Measurements from ENCODE around the gene STAMBP. TPM values are rescaled to one million over a fixed set of nuclear protein-coding genes. Genes with fewer than 3 reads are reported as not detected.
A peak's percentile ranks its signal among the peaks of the same experiment; 100 is the strongest.

Gene STAMBP
- total RNA-seq, 2 experiments from 2014 or later: 76.9 to 87.1 TPM

DNA sequence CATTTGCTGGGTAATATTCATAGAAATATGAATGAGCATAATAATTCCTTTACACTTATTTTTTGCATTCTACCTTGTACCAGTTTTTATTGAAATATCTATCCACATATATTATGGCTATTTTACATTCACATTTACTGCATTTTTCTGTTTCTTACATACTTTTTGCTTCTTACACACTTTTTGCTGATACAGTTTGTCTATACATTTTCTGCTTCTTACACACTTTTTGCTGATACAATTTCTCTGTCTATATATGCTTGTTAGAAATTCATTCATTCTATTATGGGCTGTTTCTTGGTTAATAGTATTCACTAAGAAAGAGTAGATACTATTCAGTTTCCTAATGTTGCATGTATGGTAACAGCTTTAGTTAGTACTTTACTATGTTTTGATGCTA lies 16.9 kb upstream of the STAMBP start:
- Mint-ChIP-seq H3K27ac (no peak overlapping the region), H3K4me3 (no peak overlapping the region), H3K9me3 (no peaks in the 10 kb centered on the region), H3K36me3 (ENCODE audit: low read depth) (no peaks in the 10 kb centered on the region), H3K4me1 (ENCODE audit: low read depth) (no peaks in the 10 kb centered on the region), H3K27me3 (no peaks in the 10 kb centered on the region)
- DNase-seq: no peak
- ChIA-PET POLR2A (no interaction called here), CTCF (interaction anchor here (3.7 kb wide), 1 partner anchor 12 kb away, joined by 18 read pairs; no protein-coding TSS in a partner anchor)
- TF ChIP-seq, protein P1, sequence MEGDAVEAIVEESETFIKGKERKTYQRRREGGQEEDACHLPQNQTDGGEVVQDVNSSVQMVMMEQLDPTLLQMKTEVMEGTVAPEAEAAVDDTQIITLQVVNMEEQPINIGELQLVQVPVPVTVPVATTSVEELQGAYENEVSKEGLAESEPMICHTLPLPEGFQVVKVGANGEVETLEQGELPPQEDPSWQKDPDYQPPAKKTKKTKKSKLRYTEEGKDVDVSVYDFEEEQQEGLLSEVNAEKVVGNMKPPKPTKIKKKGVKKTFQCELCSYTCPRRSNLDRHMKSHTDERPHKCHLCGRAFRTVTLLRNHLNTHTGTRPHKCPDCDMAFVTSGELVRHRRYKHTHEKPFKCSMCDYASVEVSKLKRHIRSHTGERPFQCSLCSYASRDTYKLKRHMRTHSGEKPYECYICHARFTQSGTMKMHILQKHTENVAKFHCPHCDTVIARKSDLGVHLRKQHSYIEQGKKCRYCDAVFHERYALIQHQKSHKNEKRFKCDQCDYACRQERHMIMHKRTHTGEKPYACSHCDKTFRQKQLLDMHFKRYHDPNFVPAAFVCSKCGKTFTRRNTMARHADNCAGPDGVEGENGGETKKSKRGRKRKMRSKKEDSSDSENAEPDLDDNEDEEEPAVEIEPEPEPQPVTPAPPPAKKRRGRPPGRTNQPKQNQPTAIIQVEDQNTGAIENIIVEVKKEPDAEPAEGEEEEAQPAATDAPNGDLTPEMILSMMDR (IDR thresholded peaks at IDR 0.05): no peak
- intact Hi-C loops (cut with micrococcal nuclease): no loop called here
- no peak for ATAC-seq

DNA sequence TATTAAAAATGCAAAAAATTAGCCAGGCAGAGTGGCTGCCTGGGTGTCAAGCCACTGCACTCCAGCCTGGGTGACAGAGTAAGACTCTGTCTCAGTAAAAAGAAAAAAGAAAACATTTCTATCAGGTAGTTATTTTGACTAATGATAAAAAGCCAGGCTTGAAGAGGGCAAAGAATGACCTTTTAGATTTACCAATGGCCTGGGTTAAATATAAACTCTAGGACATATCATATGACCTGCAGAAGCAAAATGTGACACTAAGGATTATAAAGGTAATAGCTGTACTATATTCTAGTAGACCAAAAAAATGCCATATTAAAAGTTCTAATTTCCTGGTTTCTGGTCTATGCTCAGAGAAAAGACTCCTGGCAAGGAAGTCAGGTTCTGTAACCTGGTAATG lies 16.1 kb upstream of the STAMBP start:
- H3K9me3 Mint-ChIP-seq: no peaks in the 10 kb centered on the region
- intact Hi-C loops (cut with micrococcal nuclease): no loop called here

DNA sequence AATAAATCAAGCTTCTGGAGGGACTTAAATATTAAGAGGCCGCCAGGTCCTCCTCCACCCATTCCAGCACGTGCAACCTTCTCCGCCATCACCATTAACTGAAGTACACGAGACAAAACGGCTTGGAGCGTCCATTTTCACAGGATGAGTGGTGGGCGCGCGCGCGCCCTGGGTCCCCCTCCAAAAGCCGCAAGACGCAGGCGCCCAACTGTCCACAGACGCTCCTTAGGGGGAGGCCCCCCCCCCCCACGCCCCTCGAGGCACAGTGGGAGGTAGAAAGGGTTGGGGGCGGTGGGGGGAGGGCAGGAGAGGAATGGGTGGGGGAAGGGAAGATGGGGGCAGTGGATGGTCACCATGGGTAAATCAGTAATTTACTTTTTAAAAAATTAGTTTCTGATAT lies 10.5 kb upstream of the STAMBP start:
- Mint-ChIP-seq H3K9me3 (no peaks in the 10 kb centered on the region), H3K27ac (no peak overlapping the region), H3K4me1 (ENCODE audit: low read depth) (peaks cover 19% of the 10 kb centered on the region), H3K36me3 (ENCODE audit: low read depth) (no peaks in the 10 kb centered on the region), H3K27me3 (peaks cover 4% of the 10 kb centered on the region), H3K4me3 (no peak overlapping the region)
- DNase-seq (no peak), ATAC-seq (no peak)
- intact Hi-C loops (cut with micrococcal nuclease): no loop called here
- TF ChIP-seq, protein P1 (IDR thresholded peaks at IDR 0.05): no peak
- POLR2A ChIA-PET: no interaction called here
- CTCF ChIA-PET: no interaction called here

More for the DNA sequence above, 16.1 kb upstream of the STAMBP start:
- TF ChIP-seq, protein P1 (IDR thresholded peaks at IDR 0.05): no peak
- CTCF ChIA-PET: interaction anchor here (3.7 kb wide), 1 partner anchor 11 kb away, joined by 18 read pairs; no protein-coding TSS in a partner anchor
- H3K27me3 Mint-ChIP-seq: no peaks in the 10 kb centered on the region
- H3K36me3 Mint-ChIP-seq (ENCODE audit: low read depth): no peaks in the 10 kb centered on the region
- POLR2A ChIA-PET: no interaction called here
- ATAC-seq: no peak
- no peak overlapping the region for H3K4me3 Mint-ChIP-seq
- no peak for DNase-seq
- no peaks in the 10 kb centered on the region for H3K4me1 Mint-ChIP-seq (ENCODE audit: low read depth)
- H3K27ac Mint-ChIP-seq: no peak overlapping the region

DNA sequence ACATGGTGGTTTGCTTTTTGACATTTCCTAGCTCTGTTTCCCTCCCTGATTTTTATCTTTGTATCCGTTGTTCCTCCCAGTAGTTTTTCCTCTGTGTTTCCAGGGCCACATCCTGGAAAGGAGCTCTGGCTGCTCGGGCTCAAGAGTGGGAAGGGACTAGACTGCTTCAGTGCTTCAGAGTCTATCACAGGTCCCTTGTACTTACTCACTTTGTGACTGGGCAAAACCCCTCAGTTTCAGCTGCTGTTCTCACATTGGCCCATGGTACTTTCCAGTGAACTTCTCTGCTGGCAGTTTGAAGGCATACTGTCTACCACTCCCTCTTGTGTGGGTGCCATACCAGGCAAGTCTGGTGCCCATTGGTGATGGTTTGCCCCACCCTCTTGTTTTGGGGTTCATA lies 7.5 kb upstream of the STAMBP start:
- ChIA-PET CTCF (interaction anchor here (1.5 to 6.0 kb wide), 6 partner anchors 17 to 514 kb away, joined by 5 to 56 read pairs (median 14); partner anchors contain the start of genes BOLA3 and MOB1A), POLR2A (interaction anchor here (0.6 kb wide), 1 partner anchor 138 kb away, joined by 3 read pairs; no protein-coding TSS in a partner anchor)
- Mint-ChIP-seq H3K9me3 (no peaks in the 10 kb centered on the region), H3K27ac (peak overlapping the region; percentile 67), H3K27me3 (peaks cover 4% of the 10 kb centered on the region), H3K4me3 (no peak overlapping the region), H3K36me3 (ENCODE audit: low read depth) (no peaks in the 10 kb centered on the region), H3K4me1 (ENCODE audit: low read depth) (peaks cover 23% of the 10 kb centered on the region)
- DNase-seq (peak; percentile 64), ATAC-seq (peak; percentile 95)
- intact Hi-C loops (cut with micrococcal nuclease): no loop called here
- TF ChIP-seq, protein P1 (IDR thresholded peaks at IDR 0.05): no peak

DNA sequence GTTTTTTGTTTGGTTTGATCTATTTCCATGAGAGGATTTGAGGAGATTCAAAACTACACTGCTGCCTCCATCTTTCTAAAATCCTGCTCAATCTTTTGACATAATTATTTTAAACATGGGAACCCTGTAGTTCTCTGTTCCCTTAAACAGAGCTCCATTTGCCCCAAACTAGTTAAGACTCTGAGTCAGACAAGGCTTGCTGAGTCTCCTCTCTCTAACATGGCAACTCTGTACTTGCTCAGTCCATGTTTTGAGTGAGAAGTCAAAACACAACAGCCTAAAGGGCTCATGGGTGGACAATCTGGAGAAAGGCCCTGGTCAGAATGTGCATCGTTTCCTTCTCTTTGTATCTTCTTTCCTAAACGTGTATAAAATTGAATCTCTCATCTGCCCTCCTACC lies 7.1 kb upstream of the STAMBP start:
- DNase-seq (no peak), ATAC-seq (peak; percentile 43)
- H3K4me1 Mint-ChIP-seq (ENCODE audit: low read depth): peaks cover 23% of the 10 kb centered on the region
- no peaks in the 10 kb centered on the region for H3K36me3 Mint-ChIP-seq (ENCODE audit: low read depth)
- peaks cover 4% of the 10 kb centered on the region for H3K27me3 Mint-ChIP-seq
- intact Hi-C loops (cut with micrococcal nuclease): no loop called here
- ChIA-PET POLR2A (interaction anchor here (0.9 to 1.4 kb wide), 2 partner anchors 164 to 356 kb away, joined by 3 to 4 read pairs; no protein-coding TSS in a partner anchor), CTCF (interaction anchor here (1.5 to 6.0 kb wide), 8 partner anchors 12 to 513 kb away, joined by 5 to 56 read pairs (median 18); partner anchors contain the start of genes BOLA3 and MOB1A)
- TF ChIP-seq, protein P1 (IDR thresholded peaks at IDR 0.05): no peak
- H3K27ac Mint-ChIP-seq: peak overlapping the region; percentile 67
- H3K9me3 Mint-ChIP-seq: no peaks in the 10 kb centered on the region
- no peak overlapping the region for H3K4me3 Mint-ChIP-seq
